Stimulated activated naive CD8-positive, alpha-beta T cell treated with anti-CD3 and anti-CD28 coated beads, Interleukin-15, amount 100 ng/mL, for 72 hours (primary cell): ENCODE results near the gene MAGEE2.
"Not testable (repeated sequence)": the region's sequence is repeated elsewhere in the genome, so short reads cannot be mapped to it uniquely, and the experiment has no call there.

ENCODE experiments used
- ATAC-seq: fragments of 150-1000 bp; cut with Tn5 transposase; 2 replicates; pipeline ENCODE4 v1.10.0; 2021; ENCODE audit warnings: mild to moderate bottlenecking, moderate library complexity
- DNase-seq, 2 donors: peaks; one replicate each; pipeline ENCODE4 v3.0.0; 2021 to 2022
- H3K27ac Mint-ChIP-seq, 2 donors: one replicate each; pipeline ENCODE4 v1.8.0; 2022; ENCODE audit warnings: mild to moderate bottlenecking in 2 of 2, mixed read lengths in 2 of 2, moderate library complexity in 2 of 2
- H3K27me3 Mint-ChIP-seq: one replicate; pipeline ENCODE4 v1.8.0; 2022; ENCODE audit warnings: mixed read lengths
- H3K4me1 Mint-ChIP-seq: one replicate; pipeline ENCODE4 v1.8.0; 2022; ENCODE audit warnings: mild to moderate bottlenecking, mixed read lengths
- H3K4me3 Mint-ChIP-seq, 2 donors: one replicate each; pipeline ENCODE4 v1.8.0; 2022; ENCODE audit warnings: mild to moderate bottlenecking in 2 of 2, mixed read lengths in 2 of 2, moderate library complexity in 1 of 2
- H3K9me3 Mint-ChIP-seq, 2 donors: one replicate each; pipeline ENCODE4 v1.8.0; 2022; ENCODE audit warnings: mixed read lengths in 2 of 2

Gene MAGEE2

GRCh38 chrX:75784680-75785491, at the start of gene MAGEE2:
TSS of gene MAGEE2 (minus strand) at chrX:75785254. CDS start at chrX:75785051, 203 bp downstream.
- Mint-ChIP-seq H3K4me1 (no peaks in the 10 kb centered on the region), H3K4me3 (peak within 1 kb of the TSS; percentile 79 to 83), H3K27ac (peak within 1 kb of the TSS; percentile 78 to 81), H3K27me3 (peaks cover 23% of the 10 kb centered on the region), H3K9me3 (no peaks in the 10 kb centered on the region)
- ATAC-seq (peak; percentile 53), DNase-seq (peak in 1 of 2 donors; percentile 15)

GRCh38 chrX:75786290-75786689, 1.2 kb upstream of the MAGEE2 start:
- Mint-ChIP-seq H3K4me1 (no peaks in the 10 kb centered on the region), H3K9me3 (no peaks in the 10 kb centered on the region), H3K27me3 (peaks cover 23% of the 10 kb centered on the region), H3K4me3 (no peak overlapping the region), H3K27ac (no peak overlapping the region)
- no peak for DNase-seq
- no peak for ATAC-seq

DNA sequence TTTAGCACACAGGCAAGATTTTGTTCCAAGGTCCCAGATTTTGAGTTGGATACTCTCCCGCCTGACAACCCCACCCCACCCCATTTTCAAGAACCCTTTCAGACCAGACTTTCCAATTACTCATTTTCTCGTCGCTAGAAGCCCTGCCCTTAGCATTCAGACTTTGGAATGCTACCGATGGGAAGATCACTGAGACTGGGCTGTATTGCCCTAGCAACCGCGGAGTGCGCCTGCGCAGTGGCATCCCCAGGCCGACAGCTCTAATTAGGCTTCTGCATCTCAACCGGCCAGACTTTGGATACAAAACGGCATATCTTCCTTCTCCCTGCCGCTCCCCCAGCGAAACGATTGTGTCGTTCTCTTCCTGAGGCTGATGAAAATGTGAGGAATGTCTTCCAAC, 3.4 kb downstream of the MAGEE2 start:
- peaks cover 23% of the 10 kb centered on the region for H3K27me3 Mint-ChIP-seq
- no peak for ATAC-seq
- no peaks in the 10 kb centered on the region for H3K9me3 Mint-ChIP-seq

GRCh38 chrX:75768063-75768462, 17.0 kb downstream of the MAGEE2 start:
- not testable (repeated sequence) for H3K27ac Mint-ChIP-seq, ATAC-seq, H3K4me1 Mint-ChIP-seq, H3K4me3 Mint-ChIP-seq, H3K27me3 Mint-ChIP-seq, H3K9me3 Mint-ChIP-seq, DNase-seq

More for the DNA sequence above, 3.4 kb downstream of the MAGEE2 start:
- no peak overlapping the region for H3K27ac Mint-ChIP-seq
- DNase-seq: no peak
- no peak overlapping the region for H3K4me3 Mint-ChIP-seq
- H3K4me1 Mint-ChIP-seq: no peaks in the 10 kb centered on the region

DNA sequence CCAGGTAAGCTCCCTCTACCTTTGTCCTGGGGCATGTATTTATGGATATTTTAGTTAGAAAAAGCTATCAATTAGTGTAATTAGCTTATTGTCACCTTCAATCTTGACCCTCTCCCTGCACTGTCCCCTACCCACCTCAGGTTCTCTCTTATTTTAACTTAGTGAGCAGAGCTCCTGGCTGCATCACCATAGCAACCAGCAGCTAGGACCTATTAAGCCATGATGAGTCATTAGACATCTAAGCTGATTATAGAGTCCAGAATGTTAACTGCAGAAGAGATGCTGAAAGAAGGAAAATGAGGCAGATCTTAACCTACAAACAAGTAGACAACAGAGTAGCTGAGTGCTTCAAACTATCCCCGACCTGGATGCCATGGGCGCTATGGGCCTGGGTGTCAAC, 36.6 kb downstream of the MAGEE2 start:
- DNase-seq (no peak), ATAC-seq (no peak)
- no peak overlapping the region for H3K4me3 Mint-ChIP-seq
- no peak overlapping the region for H3K27ac Mint-ChIP-seq
- H3K9me3 Mint-ChIP-seq: peaks cover 0 to 4% of the 10 kb centered on the region in 2 donors
- H3K27me3 Mint-ChIP-seq: no peaks in the 10 kb centered on the region
- peaks cover 10% of the 10 kb centered on the region for H3K4me1 Mint-ChIP-seq

DNA sequence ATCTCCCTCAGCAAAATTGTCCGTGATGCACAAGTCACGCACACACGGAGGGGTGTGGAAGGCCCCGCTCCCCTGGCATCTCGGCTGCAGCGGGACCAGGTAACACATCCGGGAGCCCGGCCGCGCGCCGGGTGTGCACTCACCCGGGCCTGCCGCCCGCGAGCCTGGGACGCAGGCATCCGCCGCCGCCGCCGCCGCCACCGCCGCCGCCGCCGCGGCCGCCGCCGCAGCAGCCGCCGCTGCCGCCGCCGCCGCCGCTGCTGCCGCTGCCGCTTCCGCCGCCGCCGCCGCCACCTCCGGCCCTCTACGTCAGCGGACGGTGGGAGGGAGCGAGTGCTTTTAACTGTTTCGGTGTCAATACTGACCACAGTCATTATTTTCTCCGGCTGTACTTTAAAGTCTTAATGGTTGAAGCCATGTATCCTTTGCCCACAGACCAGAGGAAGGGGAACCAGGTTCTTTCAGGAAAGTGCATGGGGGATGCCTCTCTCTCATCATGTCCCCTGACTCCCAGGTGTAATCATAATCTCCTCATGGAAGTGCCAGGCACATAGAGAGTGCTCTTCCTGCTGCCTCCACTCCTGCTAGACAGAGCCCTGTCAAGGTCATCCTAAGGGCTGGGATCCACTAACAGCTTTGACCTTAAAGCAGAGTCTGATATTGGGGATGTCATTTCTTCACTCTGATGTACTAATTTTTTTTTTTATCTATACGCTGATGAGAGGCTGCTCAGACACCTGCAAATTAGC, 38.0 kb downstream of the MAGEE2 start:
- peaks cover 4 to 6% of the 10 kb centered on the region in 2 donors for H3K9me3 Mint-ChIP-seq
- ATAC-seq (peak; percentile 92), DNase-seq (peak; percentile 4 to 33)
- H3K27me3 Mint-ChIP-seq: no peaks in the 10 kb centered on the region
- H3K4me3 Mint-ChIP-seq: peak overlapping the region; percentile 68 to 74
- H3K4me1 Mint-ChIP-seq: peaks cover 10% of the 10 kb centered on the region
- H3K27ac Mint-ChIP-seq: peak overlapping the region; percentile 55 to 81
